Epidermal melanocyte (primary cell): ENCODE data around the gene GANAB.
"Not testable (repeated sequence)": the region's sequence is repeated elsewhere in the genome, so short reads cannot be mapped to it uniquely, and the experiment has no call there.

ENCODE experiments used
- DNase-seq: peaks from one replicate; pipeline ENCODE4 v3.0.0; 2011; ENCODE audit warnings: low spot score; ENCODE audit not compliant: insufficient read length

GANAB gene

DNA sequence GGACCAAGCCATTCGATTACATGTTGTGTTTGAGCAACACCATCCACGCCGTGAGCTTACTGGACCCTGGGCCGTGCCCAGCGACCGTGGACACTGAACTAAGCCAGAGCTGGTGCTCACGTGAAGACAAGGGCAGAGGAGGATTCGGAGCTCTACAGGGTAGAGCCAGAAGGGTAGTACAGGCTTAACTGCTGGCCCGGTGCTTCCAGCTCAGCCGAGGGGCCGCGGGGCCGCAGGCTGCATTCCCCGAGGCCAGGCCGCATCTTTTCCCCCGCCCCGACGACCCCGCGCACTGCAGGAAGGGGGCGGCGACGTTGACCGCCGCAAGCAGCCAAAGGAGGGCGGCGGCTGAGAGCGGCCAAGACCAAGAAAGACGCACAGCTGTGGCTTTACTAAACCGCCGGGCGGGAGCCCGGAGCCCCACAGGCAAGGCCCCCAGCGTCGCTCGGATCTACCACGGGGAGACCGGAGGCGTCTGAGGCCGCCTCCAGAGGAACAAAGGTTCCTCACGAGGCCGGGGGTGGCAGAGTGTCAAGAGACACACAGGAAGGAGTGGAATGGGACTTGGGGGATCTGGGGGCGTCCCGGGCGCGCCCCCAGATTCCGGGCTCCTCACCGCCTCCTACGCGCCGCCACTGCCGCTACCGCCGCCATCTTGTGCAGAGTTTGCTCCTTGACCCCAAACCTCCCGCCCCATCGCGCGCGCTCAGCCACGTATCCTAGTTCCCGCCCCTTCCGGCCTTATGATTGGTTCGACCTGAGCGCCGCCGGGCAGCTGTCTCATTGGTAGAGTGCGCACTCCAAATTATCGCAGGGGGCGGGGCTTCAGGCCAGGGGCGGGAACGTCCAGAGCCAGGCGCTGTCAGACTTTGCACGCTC lies at the start of gene GANAB:
GANAB (minus strand) TSS at position 668 of the 879 bp plus-strand sequence; CDS start at position 654, 14 bp downstream.
- DNase-seq: peak; percentile 99

DNA sequence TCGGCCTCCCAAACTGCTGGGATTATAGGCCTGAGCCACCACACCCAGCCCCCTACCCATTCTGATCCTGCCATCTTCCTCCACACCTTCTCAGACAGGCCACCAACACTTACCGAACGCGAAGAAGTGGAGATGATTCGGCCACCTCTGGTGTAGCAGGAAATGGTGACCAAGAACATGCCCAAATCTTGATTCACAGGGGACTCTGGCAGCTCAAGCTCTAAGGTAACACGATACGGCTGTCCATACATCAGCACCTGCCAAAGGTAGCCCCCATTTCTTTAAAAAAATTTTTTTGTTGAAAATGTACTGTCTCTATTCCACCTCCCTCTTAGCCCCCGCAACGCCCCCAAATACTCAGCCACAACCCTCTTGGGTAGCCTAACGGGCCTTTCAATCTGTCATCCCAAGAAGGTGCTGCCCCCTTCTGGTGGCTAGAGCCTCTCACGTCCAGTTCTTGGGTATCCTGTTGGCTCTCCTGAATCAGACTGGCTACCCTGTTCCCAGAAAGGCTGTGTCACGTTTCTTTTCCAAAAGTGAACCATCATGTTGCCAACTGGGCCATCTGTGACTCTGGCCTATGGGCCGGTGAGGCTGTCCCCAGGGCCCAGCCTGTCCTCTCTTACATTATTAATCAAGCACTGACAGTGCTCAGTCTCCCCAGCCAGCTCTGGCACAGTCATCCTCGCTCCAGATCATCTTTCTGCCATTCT lies 48.2 kb upstream of the GANAB start:
- peak; percentile 69 for DNase-seq

DNA sequence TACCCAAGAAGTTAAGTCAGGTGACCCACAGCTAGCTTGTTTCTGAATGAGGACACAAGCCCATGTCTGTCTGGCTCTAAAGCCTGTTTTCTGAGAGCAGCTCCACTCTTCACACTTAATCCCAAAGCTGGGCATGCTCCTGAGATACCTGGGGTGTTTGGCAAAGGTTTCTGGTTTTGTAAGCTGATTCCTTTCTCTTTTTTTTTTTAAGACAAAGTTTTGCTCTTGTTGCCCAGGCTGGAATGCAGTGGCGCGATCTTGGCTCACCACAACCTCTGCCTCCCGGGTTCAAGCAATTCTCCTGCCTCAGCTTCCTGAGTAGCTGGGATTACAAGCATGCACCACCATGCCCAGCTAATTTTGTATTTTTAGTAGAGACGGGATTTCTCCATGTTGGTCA lies 47.2 kb upstream of the GANAB start:
- DNase-seq: not testable (repeated sequence)

DNA sequence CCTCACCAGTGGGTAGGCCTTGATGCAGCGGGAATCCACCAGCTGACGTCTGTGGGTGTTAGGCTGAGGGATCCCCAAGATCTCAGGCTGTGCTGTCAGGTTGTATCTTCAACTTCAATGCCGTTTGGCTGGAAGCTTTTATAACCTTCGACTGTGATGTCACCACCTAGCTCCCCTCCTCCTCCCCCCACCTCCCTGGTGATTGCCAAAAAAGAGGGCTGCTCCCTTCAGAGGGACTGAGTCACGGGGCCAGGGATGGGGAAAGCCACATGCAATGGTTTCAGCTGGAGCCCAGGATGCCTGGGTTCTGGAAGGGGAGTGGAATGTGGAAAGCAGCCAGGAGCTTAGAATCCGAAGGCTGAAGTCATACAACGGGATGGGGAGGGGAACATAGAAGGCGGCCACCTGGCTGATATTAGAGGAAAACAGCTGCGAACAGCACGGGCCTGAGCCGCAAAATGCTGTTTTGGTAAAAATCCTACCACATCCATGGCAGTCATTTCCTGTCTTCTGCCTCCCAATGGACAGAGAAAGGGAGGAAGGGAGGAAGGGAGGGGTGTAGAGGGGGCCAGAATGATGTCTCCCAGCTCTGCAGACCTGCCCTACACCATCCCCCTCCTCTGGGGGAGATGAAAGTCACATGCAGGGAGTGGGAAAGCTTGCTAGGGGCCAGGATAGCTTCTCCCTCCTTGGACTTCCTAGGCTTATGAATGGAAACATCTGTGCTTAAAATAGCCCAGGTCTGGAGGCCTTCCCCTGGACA lies 43.2 kb upstream of the GANAB start, which contains the start of gene LRRN4CL:
LRRN4CL (minus strand) TSS at position 110 of the 763 bp plus-strand sequence. CDS start 1,022 bp downstream, outside the sequence.
- DNase-seq: peak; percentile 97

DNA sequence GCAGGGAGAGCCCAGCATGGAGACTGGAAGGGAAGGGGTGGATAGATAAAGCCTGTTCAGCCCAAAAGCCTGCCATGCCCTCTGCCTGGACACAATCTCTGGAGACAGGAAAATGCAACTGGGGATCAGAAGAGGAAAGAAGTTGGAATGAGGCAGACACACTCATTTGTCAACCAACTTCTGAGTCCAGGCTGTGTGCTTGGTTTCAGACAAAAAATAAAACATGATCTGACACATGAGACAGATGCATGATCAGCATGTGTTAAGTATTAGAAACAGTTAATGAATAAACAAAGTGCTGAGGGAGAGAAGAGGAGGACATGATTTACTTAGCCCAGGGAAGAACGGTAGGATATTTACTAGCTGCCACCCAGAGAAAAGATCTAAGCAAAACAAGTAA lies 42.1 kb upstream of the GANAB start:
- DNase-seq: no peak

DNA sequence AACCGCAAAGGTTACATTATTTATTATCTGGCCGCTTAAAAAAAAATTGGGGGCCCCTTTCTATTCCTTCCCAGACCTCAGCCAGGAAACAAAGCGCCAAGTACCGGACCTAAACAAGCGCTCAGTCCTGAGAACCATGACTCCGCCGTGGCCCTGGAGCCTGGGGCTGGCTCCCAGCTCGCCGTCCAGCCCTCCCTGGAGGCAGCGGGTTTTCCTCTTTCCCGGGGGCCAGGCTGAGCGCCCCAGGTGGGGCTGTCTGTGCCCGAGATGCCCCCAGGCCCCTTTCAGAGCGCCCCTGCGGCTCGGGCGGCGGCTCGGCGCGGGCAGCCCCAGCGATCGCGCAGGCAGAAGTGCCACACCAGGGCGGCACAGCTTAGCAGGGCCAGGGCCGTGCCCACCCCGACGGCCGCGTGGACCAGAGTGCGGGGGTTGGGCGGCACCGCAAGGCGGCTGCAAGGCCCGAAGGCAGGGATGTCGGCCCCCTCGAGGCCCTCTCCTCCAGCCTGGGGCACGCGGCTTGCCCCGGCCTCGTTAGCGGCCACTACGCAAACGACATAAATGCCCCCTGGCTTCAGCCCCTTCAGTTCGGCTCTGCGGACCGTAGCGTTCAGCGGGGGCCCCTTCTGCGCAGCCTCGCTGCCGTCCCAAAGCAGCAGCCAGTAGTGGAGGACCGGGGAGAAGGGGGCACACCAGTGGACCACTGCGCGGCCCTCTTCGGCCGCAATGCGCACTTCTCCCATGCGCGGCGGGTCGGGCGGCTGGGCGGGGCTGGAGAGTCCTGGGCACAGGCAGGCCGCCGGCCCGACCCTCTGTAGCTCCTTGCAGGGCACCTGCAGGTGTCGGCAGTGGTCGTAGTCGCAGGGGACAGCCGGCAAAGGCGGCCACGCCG lies 41.3 kb upstream of the GANAB start:
- no peak for DNase-seq

DNA sequence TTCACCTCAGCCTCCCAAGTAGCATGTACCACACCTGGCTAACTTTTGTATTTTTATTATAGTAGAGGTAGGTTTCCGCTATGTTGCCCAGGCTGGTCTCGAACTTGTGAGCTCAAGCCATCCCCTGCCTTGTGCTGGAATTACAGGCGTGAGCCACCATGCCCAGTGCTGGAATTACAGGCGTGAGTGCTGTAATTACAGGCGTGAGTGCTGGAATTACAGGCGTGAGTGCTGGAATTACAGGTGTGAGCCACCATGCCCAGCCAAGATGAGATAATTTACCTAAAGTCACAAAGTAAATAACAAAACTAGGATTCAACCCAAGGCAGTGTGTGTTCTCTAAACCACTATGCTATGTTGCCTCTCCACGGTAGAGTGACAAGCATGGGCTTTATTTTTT lies 36.1 kb upstream of the GANAB start:
- no peak for DNase-seq

DNA sequence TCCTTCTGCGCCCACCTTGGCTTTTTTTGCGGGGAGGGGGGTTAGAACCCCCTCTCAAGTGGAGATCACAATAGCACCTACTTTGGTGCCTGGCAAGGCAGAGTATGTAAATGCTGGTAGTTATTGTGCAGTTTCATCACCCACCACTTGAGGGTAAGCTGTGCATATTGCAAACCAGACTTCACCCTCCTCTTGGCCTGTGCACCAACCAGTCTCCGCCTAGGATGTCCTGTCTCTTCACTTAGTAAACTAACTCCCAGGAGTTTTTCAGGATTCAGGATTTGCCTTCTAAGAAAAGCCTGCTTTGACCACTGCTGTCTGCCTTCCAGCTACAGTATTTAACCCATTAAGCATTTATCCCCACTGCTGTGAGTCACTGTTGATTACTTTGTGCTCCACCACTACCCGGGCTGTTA lies 34.4 kb upstream of the GANAB start:
- DNase-seq: peak; percentile 82

DNA sequence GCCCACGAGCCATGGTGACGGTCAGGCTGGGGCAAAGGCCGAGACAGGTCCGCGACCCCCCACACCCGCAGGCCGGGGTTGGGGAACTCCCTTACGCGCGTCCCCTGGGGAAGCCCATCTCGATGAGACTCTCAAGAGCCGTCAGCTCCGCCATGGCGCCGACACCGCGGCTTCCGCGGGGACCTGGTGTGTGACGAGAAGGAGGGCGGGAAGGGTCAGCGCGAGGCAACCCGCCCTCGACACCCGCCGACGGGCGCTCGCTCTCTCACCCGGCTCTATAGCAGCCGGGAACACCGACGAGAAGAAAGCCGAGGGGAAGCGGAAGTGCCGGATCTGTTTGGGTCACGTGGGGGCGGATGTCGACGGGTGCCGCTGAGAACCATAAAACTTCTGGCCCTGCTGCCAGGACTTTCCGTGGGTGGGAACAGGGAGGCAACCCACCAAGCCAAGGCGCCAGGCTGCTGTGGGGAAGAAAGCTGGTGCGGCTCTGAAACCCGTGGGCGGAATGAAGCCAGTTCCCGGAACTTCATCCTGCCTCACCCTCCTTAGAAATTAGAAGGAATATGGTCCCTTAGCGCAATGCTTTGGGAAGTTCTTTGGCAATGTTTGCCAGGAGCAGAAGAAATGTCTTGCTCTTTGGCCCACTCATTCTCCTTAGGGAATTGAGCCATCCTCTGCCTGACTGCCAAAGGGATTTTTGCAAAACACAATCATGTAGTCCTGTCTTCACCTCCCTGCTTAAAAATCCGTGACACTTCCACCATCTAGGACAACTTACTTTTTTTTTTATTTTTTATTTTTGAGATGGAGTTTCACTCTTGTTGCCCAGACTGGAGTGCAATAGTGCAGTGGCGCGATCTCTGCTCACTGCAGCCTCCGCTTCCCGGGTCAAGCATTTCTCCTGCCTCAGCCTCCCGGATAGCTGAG lies 32.6 kb upstream of the GANAB start, which contains the start of gene UBXN1:
UBXN1 (minus strand) TSS at position 304 of the 927 bp plus-strand sequence; CDS start at position 154, 150 bp downstream.
- peak; percentile 94 for DNase-seq

DNA sequence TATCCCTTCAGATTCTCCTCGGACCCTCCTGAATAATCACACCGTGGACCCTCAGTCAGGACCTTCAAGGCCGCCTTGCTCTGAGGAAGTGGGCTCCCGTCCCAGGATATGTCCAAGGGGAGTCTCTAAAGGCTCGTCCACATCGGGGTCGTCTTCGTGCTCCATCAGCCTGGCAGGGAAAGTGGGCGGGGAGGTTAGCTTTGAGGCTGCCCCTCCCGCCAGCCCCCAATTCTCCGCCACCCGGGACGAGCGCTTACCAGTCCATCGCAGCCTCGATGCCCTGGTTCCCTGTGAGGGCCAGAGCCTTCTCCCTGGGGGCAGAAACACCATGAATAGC lies 32.0 kb upstream of the GANAB start:
- no peak for DNase-seq

DNA sequence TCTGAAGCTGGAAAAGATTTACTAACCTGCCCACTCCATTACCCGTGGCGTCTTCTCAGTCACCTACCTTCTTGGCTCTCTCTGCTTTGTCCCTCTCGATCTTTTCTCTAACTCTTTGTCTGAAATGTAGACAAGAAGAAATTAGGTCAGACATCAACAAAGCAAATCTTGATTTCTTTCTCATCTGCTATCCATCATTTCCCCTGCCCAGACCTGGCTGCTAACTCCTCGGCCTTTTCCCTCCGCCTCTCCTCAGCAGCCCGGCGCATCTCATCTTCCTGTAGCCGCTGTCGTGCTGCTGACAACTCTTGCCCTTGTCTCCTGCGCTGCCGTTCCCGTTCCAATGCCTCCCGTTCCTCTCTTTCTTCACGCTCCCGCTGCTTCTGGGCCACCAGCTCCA lies 31.3 kb upstream of the GANAB start:
- no peak for DNase-seq

DNA sequence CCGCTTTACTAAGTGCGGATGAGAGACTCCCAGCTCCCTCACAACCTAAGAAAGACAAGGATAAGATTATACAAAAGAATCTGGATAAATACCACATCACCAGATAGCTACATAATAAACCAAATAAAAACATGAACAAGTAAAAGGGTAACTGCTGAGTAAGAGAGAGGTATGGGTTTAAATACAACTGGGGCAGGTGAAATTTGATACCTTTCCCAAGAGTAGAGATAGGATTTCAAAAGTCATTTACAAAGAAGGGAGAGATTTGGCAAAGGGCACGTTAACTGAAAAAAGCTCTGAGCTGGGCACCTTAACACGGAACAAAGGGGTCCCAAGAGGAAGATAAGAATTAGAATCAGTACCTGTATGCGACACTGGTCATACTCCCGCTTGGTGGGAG lies 30.7 kb upstream of the GANAB start:
- DNase-seq: no peak

DNA sequence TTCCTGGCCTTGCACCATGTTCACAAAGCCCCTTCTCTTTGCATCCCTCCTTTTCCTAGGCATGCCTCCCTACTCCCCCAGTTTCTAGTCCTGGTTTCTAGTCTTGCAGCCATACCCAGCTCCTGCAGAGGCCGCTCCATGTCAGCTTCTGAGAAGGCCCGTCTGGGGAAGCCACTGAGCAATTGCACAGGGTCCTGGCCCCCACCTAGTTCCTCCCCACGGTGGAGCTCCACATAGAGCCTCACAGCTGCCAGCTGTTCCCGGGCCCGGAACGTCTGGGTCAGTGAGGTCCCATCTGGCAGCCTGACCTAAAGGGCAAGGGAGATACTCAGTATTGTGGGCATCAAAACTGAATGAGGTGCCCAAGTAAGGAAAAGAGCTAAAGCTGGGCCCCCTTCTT lies 30.3 kb upstream of the GANAB start:
- no peak for DNase-seq

DNA sequence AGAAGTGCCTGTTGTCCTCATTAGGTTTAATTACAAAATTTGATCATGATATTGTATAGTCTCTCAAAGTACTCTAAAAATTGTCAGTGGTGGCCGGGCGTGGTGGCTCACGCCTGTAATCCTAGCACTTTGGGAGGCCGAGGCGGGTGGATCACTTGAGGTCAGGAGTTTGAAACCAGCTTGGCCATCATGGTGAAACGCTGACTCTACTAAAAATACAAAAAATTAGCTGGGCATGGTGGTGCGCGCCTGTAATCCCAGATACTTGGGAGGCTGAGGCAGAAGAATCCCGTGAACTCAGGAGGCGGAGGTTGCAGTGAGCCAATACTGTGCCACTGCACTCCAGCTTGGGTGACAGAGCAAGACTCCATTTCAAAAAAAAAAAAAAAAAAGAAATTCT lies 29.0 kb upstream of the GANAB start:
- not testable (repeated sequence) for DNase-seq

DNA sequence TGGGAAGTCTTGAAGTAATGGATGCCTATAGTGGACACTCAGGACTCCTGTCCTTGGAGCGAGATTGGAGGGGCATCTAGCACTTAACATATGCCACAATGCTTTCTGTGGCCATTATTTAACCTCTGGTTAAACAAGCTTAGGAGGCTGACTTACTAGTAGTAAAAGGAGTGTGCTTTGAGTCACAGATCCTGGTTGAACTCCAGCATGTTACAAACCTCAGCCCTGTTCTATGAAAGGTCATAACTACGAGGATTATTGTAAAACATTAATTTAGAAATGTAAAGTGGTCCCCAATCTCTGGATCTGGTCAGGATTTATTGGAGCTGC lies 26.7 kb upstream of the GANAB start:
- DNase-seq: no peak

DNA sequence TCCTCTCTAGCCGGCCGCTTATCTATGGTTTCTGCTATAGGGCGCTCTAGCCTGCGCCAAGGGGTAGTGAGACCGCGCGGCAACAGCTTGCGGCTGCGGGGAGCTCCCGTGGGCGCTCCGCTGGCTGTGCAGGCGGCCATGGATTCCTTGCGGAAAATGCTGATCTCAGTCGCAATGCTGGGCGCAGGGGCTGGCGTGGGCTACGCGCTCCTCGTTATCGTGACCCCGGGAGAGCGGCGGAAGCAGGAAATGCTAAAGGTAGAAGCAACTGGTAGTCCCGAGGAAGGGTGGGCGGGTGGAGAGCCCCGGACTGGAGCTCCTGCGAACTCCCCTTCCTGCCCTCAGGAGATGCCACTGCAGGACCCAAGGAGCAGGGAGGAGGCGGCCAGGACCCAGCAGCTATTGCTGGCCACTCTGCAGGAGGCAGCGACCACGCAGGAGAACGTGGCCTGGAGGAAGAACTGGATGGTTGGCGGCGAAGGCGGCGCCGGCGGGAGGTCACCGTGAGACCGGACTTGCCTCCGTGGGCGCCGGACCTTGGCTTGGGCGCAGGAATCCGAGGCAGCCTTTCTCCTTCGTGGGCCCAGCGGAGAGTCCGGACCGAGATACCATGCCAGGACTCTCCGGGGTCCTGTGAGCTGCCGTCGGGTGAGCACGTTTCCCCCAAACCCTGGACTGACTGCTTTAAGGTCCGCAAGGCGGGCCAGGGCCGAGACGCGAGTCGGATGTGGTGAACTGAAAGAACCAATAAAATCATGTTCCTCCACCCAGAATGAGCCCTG lies 25.4 kb upstream of the GANAB start, which contains the start of the genes LBHD1 and UQCC3:
LBHD1 (minus strand) TSS at position 660 of the 782 bp plus-strand sequence. CDS start 2,236 bp downstream, outside the sequence.
UQCC3 (plus strand) TSS at position 66 of the 782 bp plus-strand sequence; CDS start at position 139, 73 bp downstream.
- DNase-seq: peak; percentile 77

DNA sequence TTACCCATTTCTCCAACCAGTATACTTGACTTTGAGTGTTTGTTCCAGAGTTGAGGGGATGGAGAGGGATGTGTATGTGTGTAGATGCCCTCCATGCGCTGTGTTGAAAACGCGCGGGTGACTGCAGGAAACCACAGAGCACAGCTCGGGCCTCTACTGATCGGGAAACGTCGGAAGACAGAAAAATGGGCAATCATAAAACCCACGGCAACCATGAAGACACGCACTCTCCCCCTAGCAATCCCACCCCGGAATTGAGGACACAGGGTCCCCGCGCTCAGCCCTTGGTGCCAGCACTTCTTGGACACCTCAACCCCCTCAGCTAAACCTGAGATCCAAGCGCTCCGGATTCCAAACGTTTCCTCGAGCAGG lies 24.8 kb upstream of the GANAB start:
- no peak for DNase-seq

DNA sequence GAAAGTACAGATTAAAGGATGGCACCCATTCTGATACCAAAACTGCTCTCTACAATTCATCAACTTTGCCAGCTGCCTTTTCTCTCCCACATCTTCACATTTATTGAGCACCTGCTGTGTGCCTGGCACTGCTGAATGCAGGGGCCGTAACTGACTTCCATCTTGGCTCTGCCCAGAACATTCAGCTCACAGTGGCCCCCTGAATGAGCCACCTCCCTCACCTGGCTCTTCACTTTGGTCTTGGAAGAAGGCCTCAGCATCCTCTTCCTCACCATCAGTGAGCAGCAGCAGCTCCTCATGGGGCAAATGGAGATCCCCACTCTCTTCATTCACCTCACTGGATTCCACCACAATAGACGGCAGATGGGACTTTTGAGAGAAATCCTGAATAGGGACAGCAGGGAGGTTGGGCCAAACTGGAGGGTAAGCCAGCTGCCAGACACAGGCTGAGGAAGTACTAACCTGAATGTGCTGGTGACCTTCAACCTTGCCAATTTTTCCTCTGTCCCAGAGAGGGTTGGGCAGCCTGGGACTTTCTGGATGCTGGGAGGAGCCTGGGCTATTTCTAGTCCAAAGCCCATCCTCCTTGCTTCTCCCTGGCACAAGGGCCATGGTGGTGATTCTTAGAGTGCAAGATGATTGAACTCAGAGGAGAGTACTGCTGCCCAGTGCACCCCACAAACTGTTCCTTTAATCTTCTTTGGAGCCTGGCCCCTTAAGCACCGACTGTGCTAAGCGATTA lies 23.2 kb upstream of the GANAB start:
- DNase-seq: no peak
